ENCODE results near the gene TRAK1.

- TF ChIP-seq GATA3 (IDR thresholded peaks at IDR 0.05; ENCODE audit: low read depth, low read length) (no peak), GATA2 (IDR thresholded peaks at IDR 0.05; ENCODE audit: low read depth, low read length) (no peak)
Observed at GRCh38 chr3:42057561-42058211, 33.5 kb upstream of the TRAK1 start.

All from SH-SY5Y (cell line).